H1 (cell line): ENCODE results near the gene STK16. TPM values are rescaled to one million over a fixed set of nuclear protein-coding genes. Genes with fewer than 3 reads are reported as not detected.

Source experiments
- CHD1 ChIP-seq: IDR thresholded peaks from 2 replicates; pipeline ENCODE4 v1.6.1; 2012; ENCODE audit warnings: low read depth, low read length, improper control_type of control experiment
- HDAC6 ChIP-seq: IDR thresholded peaks from one replicate; pipeline ENCODE4 v1.7.1; 2012; ENCODE audit warnings: low read depth, mild to moderate bottlenecking, inconsistent platforms, low read length, moderate library complexity
- POU5F1 ChIP-seq: IDR thresholded peaks from 2 replicates; pipeline ENCODE4 v1.6.1; 2011; ENCODE audit warnings: low read depth, mild to moderate bottlenecking, low read length, moderate library complexity
- SIRT6 ChIP-seq: IDR thresholded peaks from one replicate; pipeline ENCODE4 v1.7.1; 2012; ENCODE audit warnings: low read length, inconsistent platforms
- SIX5 ChIP-seq: IDR thresholded peaks from 2 replicates; pipeline ENCODE4 v1.6.1; 2011; ENCODE audit warnings: mild to moderate bottlenecking, low read depth, low read length
- TBP ChIP-seq: IDR thresholded peaks from 2 replicates; pipeline ENCODE4 v1.6.1; 2011; ENCODE audit warnings: low read depth, low read length, improper control_type of control experiment
- polyA plus RNA-seq, 7 experiments: library from polyadenylated mRNA; depleted of rRNA in 3 of 7; stranded (reverse) in 5 of 7; unstranded in 2 of 7; fragments of >200 nt in 5 of 7; fragments of 200-250 nt in 2 of 7; gene quantifications; 1 replicate in 5 of 7; 2 replicates in 1 of 7; 4 replicates in 1 of 7; pipeline versions ENCODE4 v1.2.1 to v1.2.3, GENCODE V29; 2011 to 2013; ENCODE audit warnings: missing spikeins in 2 of 7, mixed read lengths in 2 of 7
- total RNA-seq: library from RNA; stranded (reverse); fragmentation: NEBNext Ultra II Directional; extraction: Animal tissue kit (Norgen Biotek cat#: 25700); gene quantifications from 2 replicates; pipeline ENCODE4 v1.2.1, GENCODE V29; 2021
- TF ChIP-seq, protein P1 (sequence below): fragments of 300-600 bp; sonication (generic); IDR thresholded peaks from 2 replicates; pipeline ENCODE4 v1.7.1; 2012; ENCODE audit warnings: low read length, moderate library complexity, mild to moderate bottlenecking, inconsistent platforms; ENCODE audit not compliant: insufficient replicate concordance
- TF ChIP-seq, protein P2 (sequence below): IDR thresholded peaks from 2 replicates; pipeline ENCODE4 v1.6.1; 2012; ENCODE audit warnings: low read length, inconsistent platforms

The STK16 gene
- total and polyA plus RNA-seq, 2 of the 8 experiments (the other 6 are each of a cell fraction or from before 2014, with no cell fraction given): 21.3 to 51.4 TPM

DNA sequence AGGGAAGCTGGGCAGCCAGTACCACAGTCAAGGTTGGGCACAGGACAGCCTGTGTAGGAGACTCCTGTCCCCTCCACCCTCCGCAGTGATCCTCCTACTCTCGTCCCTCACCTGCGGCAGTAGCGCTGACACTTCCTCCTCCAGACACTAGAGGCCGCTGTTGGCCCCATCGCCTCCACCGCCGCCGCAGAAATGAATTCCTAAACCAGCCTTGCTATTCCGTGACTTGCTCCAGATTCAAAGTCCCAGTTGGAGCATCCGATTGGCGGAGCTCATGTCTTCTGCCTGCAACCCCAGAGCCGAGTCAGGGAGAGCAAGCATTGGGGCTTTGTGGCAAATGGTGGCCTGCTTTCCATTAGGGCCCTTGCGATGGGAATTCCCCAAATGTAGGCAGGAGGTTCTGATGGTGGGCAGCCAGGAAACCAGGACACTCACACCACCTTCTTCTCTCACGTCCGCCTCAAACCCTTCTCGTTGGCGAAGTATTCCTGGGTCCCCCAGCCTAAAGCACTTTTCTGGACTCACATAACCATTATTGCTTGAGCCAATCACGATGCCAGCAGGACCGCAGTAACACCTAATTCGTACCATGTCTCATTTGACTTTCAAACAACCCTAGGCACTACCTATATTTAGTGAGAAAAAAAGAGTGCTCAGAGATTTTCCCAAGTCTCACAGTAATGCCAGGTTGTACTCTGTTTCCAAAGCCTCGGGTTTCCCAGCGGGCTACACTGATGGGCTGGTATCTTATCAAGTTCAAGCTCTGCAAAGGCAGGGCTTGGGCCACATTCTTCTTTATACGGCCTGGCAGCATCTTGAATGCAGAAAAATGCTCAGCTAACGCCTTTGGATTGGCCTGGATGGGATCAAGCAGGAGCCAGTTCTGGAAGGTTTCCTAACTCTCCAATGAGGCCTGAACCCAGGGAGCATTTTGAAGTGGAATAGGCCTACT is 32.7 kb downstream of the STK16 start (continued):
- TF ChIP-seq TBP (peak; percentile 59; the same call in 1 of the 2 replicates), SIX5 (no peak), HDAC6 (no peak), POU5F1 (no peak), CHD1 (no peak), SIRT6 (no peak)
- TF ChIP-seq, protein P1, sequence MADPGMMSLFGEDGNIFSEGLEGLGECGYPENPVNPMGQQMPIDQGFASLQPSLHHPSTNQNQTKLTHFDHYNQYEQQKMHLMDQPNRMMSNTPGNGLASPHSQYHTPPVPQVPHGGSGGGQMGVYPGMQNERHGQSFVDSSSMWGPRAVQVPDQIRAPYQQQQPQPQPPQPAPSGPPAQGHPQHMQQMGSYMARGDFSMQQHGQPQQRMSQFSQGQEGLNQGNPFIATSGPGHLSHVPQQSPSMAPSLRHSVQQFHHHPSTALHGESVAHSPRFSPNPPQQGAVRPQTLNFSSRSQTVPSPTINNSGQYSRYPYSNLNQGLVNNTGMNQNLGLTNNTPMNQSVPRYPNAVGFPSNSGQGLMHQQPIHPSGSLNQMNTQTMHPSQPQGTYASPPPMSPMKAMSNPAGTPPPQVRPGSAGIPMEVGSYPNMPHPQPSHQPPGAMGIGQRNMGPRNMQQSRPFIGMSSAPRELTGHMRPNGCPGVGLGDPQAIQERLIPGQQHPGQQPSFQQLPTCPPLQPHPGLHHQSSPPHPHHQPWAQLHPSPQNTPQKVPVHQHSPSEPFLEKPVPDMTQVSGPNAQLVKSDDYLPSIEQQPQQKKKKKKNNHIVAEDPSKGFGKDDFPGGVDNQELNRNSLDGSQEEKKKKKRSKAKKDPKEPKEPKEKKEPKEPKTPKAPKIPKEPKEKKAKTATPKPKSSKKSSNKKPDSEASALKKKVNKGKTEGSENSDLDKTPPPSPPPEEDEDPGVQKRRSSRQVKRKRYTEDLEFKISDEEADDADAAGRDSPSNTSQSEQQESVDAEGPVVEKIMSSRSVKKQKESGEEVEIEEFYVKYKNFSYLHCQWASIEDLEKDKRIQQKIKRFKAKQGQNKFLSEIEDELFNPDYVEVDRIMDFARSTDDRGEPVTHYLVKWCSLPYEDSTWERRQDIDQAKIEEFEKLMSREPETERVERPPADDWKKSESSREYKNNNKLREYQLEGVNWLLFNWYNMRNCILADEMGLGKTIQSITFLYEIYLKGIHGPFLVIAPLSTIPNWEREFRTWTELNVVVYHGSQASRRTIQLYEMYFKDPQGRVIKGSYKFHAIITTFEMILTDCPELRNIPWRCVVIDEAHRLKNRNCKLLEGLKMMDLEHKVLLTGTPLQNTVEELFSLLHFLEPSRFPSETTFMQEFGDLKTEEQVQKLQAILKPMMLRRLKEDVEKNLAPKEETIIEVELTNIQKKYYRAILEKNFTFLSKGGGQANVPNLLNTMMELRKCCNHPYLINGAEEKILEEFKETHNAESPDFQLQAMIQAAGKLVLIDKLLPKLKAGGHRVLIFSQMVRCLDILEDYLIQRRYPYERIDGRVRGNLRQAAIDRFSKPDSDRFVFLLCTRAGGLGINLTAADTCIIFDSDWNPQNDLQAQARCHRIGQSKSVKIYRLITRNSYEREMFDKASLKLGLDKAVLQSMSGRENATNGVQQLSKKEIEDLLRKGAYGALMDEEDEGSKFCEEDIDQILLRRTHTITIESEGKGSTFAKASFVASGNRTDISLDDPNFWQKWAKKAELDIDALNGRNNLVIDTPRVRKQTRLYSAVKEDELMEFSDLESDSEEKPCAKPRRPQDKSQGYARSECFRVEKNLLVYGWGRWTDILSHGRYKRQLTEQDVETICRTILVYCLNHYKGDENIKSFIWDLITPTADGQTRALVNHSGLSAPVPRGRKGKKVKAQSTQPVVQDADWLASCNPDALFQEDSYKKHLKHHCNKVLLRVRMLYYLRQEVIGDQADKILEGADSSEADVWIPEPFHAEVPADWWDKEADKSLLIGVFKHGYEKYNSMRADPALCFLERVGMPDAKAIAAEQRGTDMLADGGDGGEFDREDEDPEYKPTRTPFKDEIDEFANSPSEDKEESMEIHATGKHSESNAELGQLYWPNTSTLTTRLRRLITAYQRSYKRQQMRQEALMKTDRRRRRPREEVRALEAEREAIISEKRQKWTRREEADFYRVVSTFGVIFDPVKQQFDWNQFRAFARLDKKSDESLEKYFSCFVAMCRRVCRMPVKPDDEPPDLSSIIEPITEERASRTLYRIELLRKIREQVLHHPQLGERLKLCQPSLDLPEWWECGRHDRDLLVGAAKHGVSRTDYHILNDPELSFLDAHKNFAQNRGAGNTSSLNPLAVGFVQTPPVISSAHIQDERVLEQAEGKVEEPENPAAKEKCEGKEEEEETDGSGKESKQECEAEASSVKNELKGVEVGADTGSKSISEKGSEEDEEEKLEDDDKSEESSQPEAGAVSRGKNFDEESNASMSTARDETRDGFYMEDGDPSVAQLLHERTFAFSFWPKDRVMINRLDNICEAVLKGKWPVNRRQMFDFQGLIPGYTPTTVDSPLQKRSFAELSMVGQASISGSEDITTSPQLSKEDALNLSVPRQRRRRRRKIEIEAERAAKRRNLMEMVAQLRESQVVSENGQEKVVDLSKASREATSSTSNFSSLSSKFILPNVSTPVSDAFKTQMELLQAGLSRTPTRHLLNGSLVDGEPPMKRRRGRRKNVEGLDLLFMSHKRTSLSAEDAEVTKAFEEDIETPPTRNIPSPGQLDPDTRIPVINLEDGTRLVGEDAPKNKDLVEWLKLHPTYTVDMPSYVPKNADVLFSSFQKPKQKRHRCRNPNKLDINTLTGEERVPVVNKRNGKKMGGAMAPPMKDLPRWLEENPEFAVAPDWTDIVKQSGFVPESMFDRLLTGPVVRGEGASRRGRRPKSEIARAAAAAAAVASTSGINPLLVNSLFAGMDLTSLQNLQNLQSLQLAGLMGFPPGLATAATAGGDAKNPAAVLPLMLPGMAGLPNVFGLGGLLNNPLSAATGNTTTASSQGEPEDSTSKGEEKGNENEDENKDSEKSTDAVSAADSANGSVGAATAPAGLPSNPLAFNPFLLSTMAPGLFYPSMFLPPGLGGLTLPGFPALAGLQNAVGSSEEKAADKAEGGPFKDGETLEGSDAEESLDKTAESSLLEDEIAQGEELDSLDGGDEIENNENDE: no peak
- TF ChIP-seq, protein P2, sequence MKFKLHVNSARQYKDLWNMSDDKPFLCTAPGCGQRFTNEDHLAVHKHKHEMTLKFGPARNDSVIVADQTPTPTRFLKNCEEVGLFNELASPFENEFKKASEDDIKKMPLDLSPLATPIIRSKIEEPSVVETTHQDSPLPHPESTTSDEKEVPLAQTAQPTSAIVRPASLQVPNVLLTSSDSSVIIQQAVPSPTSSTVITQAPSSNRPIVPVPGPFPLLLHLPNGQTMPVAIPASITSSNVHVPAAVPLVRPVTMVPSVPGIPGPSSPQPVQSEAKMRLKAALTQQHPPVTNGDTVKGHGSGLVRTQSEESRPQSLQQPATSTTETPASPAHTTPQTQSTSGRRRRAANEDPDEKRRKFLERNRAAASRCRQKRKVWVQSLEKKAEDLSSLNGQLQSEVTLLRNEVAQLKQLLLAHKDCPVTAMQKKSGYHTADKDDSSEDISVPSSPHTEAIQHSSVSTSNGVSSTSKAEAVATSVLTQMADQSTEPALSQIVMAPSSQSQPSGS: no peak
